ENCODE measurements around the gene NOD2. TPM values are rescaled to one million over a fixed set of nuclear protein-coding genes. Genes with fewer than 3 reads are reported as not detected.

The NOD2 gene
- total and polyA plus RNA-seq, 2 of the 13 experiments (the other 11 are each of a cell fraction or from before 2014, with no cell fraction given) = 0.27 to 0.81 TPM

DNA sequence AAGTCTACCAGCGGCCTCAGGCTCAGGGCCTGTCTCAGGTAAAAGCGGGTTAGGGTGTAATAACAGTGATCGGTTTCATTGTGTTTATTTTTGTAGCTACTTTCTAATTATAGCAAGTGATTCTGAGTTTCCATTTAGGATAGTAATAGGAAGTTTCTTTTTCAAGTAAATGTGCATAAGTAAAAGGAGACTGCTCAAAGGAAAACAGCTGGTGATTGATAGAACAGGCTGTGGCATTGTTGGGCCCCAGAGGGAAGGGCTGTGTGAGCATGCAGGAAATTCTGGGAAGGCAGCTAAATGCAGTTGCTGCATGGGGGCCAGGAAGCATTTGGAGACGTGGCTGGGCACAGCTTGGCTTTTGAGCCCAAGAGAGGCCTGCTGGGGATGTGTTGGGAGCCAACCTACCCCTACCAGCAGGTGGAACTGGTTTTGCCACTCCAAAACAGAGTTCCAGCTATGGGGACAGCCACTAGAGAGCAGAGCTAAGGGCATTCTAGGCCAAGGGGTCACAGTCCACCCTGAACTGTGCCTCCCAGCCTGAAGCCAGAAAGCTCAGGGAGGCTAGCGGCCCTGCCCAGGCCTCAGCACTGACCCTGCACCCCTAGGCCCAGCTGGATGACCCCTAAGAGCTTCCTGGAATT lies 24.9 kb upstream of the NOD2 start (continued):
- TF ChIP-seq, protein P1, sequence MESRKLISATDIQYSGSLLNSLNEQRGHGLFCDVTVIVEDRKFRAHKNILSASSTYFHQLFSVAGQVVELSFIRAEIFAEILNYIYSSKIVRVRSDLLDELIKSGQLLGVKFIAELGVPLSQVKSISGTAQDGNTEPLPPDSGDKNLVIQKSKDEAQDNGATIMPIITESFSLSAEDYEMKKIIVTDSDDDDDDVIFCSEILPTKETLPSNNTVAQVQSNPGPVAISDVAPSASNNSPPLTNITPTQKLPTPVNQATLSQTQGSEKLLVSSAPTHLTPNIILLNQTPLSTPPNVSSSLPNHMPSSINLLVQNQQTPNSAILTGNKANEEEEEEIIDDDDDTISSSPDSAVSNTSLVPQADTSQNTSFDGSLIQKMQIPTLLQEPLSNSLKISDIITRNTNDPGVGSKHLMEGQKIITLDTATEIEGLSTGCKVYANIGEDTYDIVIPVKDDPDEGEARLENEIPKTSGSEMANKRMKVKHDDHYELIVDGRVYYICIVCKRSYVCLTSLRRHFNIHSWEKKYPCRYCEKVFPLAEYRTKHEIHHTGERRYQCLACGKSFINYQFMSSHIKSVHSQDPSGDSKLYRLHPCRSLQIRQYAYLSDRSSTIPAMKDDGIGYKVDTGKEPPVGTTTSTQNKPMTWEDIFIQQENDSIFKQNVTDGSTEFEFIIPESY (CRISPR knock-in tag; IDR thresholded peaks at IDR 0.05) = peak; percentile 46; the same call in 1 of the 2 replicates
- no peak for TF ChIP-seq ZNF441 (CRISPR knock-in tag; IDR thresholded peaks at IDR 0.05; ENCODE audit: borderline replicate concordance)
- peak; percentile 88 for TF ChIP-seq ZFX (CRISPR knock-in tag; IDR thresholded peaks at IDR 0.05; ENCODE audit: low read depth)
- TF ChIP-seq, protein P2, sequence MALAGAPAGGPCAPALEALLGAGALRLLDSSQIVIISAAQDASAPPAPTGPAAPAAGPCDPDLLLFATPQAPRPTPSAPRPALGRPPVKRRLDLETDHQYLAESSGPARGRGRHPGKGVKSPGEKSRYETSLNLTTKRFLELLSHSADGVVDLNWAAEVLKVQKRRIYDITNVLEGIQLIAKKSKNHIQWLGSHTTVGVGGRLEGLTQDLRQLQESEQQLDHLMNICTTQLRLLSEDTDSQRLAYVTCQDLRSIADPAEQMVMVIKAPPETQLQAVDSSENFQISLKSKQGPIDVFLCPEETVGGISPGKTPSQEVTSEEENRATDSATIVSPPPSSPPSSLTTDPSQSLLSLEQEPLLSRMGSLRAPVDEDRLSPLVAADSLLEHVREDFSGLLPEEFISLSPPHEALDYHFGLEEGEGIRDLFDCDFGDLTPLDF (CRISPR knock-in tag; IDR thresholded peaks at IDR 0.05) = no peak
- TF ChIP-seq LCORL (IDR thresholded peaks at IDR 0.05) = no peak
- peak; percentile 89 for TF ChIP-seq LCORL (CRISPR knock-in tag; IDR thresholded peaks at IDR 0.05)
- no peak for TF ChIP-seq ZNF17 (CRISPR knock-in tag; IDR thresholded peaks at IDR 0.05)
- TF ChIP-seq ZBTB7A (CRISPR knock-in tag; IDR thresholded peaks at IDR 0.05) = peak; percentile 76; the same call in 1 of the 2 replicates
- no peak for TF ChIP-seq SIX4 (CRISPR knock-in tag; IDR thresholded peaks at IDR 0.05)
- TF ChIP-seq ZNF619 (CRISPR knock-in tag; IDR thresholded peaks at IDR 0.05) = no peak
- TF ChIP-seq, protein P3, sequence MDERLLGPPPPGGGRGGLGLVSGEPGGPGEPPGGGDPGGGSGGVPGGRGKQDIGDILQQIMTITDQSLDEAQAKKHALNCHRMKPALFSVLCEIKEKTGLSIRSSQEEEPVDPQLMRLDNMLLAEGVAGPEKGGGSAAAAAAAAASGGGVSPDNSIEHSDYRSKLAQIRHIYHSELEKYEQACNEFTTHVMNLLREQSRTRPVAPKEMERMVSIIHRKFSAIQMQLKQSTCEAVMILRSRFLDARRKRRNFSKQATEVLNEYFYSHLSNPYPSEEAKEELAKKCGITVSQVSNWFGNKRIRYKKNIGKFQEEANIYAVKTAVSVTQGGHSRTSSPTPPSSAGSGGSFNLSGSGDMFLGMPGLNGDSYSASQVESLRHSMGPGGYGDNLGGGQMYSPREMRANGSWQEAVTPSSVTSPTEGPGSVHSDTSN (CRISPR knock-in tag; IDR thresholded peaks at IDR 0.05) = no peak
- no peak; the same call in 1 of the 2 replicates for TF ChIP-seq AKAP8 (CRISPR knock-in tag; IDR thresholded peaks at IDR 0.05)
- TF ChIP-seq ZNF614 (CRISPR knock-in tag; IDR thresholded peaks at IDR 0.05; ENCODE audit: borderline replicate concordance) = no peak; the same call in 1 of the 2 replicates
- TF ChIP-seq, protein P4, sequence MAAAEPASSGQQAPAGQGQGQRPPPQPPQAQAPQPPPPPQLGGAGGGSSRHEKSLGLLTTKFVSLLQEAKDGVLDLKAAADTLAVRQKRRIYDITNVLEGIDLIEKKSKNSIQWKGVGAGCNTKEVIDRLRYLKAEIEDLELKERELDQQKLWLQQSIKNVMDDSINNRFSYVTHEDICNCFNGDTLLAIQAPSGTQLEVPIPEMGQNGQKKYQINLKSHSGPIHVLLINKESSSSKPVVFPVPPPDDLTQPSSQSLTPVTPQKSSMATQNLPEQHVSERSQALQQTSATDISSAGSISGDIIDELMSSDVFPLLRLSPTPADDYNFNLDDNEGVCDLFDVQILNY (CRISPR knock-in tag; conservative IDR thresholded peaks at IDR 0.05) = no peak
- no peak for TF ChIP-seq KDM5B (CRISPR knock-in tag; IDR thresholded peaks at IDR 0.05; ENCODE audit: borderline replicate concordance)
- TF ChIP-seq, protein P5, sequence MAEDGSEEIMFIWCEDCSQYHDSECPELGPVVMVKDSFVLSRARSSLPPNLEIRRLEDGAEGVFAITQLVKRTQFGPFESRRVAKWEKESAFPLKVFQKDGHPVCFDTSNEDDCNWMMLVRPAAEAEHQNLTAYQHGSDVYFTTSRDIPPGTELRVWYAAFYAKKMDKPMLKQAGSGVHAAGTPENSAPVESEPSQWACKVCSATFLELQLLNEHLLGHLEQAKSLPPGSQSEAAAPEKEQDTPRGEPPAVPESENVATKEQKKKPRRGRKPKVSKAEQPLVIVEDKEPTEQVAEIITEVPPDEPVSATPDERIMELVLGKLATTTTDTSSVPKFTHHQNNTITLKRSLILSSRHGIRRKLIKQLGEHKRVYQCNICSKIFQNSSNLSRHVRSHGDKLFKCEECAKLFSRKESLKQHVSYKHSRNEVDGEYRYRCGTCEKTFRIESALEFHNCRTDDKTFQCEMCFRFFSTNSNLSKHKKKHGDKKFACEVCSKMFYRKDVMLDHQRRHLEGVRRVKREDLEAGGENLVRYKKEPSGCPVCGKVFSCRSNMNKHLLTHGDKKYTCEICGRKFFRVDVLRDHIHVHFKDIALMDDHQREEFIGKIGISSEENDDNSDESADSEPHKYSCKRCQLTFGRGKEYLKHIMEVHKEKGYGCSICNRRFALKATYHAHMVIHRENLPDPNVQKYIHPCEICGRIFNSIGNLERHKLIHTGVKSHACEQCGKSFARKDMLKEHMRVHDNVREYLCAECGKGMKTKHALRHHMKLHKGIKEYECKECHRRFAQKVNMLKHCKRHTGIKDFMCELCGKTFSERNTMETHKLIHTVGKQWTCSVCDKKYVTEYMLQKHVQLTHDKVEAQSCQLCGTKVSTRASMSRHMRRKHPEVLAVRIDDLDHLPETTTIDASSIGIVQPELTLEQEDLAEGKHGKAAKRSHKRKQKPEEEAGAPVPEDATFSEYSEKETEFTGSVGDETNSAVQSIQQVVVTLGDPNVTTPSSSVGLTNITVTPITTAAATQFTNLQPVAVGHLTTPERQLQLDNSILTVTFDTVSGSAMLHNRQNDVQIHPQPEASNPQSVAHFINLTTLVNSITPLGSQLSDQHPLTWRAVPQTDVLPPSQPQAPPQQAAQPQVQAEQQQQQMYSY (CRISPR knock-in tag; IDR thresholded peaks at IDR 0.05) = no peak

All from HepG2 (cell line).